ENCODE measurements around the gene PHLPP1.

The PHLPP1 gene

DNA sequence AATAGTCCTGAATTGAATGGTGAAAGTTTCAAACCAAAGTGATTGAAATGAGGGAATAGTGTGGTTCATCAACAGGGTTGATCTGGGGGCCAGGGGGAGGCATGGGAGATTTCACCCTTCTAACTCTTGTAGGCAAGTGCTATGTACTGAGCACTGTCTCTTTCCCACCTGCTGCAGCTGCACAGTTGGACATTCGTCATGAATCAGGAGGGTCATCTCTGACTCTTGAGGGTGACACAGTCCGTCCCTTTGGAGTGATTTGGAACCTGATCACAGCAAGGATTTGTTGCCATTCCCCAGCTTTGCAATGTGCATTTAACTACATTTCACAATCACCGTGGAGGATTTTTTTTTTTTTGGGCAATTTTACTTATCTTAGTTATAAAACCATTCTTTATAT, 224.6 kb downstream of the PHLPP1 start:
- DNase-seq (ENCODE audit: low read depth in 3 of 3): no peak

DNA sequence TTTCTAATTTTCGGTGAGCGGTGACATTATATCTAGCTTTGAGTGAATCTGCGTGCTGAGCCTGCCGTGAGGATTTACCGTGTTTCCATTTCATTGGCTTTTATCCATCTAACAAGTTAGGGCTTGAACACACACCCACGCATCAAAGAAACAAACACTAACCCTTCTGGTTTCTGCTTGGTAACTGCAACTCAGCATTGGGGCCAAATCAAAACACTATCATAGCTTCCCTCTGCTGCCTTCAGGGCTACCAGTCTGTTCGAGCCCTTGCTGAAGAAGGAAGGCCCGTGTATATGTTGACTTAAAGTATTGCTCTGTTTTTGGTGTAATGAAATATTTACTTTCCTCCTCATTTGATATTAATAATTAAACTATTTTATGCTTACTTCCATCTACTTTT, 227.2 kb downstream of the PHLPP1 start:
- DNase-seq (ENCODE audit: low read depth in 3 of 3): no peak

DNA sequence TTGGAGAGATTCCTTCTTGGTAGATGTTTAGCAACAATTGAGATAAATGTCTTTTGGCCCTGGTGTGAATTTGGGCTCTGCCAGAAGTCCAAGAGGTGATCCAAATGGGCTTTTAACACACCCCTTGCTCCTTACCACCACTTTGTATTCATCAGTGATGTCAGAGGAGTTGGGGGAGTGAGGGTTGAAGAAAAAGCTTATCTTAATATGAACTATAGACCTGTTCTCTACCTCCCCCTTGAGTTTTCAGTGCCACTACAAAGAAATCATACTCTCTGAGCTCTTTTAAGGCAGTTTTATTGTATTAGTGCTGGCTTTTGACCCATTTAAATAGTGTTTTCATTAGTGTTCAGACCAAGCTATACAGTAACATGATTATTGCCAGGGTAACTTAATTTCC, 229.1 kb downstream of the PHLPP1 start:
- no peak for DNase-seq (ENCODE audit: low read depth in 3 of 3)

DNA sequence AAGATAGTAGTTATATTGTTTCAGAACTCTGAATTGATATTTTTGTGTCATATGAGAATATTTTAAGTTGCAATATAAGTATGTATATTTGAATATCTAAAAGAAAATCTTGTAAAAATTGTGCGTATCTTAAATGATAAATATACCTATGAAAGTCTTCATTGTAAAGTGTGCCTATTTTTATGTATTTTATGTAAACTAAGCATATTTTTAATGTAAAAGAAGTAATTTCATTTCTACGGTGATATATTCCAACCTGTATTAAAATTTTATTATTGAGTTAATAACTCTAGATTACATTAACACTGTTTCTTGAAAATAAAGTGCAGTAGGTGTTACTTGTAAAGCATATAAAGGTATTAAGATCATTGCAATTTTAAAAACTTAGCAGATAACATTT, 233.4 kb downstream of the PHLPP1 start:
- no peak for DNase-seq (ENCODE audit: low read depth in 3 of 3)

DNA sequence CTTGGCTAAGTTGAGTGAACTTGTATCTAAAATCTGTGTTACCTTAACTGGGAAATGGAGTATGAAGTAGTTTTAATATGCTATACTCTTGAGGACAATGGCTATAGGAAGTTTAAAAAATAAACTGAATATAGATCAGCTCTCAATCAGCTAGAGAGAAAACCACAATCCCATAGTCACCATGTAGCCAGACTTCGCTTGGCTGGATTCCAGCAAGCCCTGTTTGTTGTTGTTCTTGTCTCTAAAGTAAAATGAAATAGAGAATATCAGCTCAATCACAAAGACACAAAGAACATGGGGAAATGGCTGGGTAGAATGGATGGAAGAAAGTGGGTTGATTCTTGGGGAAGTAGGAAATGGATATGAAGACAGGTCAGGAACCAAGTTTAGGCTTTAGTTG, 234.9 kb downstream of the PHLPP1 start:
- DNase-seq (ENCODE audit: low read depth in 3 of 3): no peak

GRCh38 chr18:62952807-62953206, 237.5 kb downstream of the PHLPP1 start:
- DNase-seq (ENCODE audit: low read depth in 3 of 3): no peak

DNA sequence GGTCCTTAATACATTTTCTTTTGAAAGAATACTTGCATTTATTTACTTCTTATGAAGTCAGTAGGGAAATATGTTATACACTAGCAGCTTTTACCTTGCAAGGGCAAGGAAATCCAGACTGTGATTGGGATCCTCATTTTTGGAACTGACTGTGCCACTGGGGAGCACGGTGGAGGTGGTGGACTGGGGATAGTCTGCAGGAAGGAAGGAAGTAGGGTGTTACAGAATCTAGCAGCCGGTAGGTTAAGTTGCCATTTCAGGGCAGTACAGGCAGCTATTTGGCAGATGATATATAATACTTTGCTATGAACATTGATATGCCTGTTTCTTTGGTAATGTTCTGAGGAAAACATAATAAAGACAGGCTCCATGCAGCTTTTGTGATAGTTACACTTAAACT, 238.3 kb downstream of the PHLPP1 start:
- no peak for DNase-seq (ENCODE audit: low read depth in 3 of 3)

DNA sequence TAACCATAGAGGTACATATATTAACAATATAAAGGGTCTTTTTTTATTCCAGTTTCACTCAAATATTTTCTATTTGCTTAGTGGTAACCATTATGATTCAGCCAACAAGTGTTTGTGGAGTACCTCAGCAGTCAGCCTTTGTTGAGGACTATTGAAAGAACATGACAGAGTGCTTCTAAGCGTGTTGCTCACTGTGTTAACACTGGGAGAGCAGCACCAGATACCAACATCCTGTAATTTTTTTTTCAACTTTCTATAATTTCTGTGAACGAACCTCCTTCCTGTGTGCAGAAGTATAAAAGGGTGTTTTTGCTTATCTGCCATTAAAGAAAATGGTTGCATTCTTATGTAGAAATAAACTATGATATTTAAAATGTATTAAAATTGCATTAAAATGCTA, 239.0 kb downstream of the PHLPP1 start:
- no peak for DNase-seq (ENCODE audit: low read depth in 3 of 3)

- peak; percentile 23 to 33 (median 24) for DNase-seq (ENCODE audit: low read depth in 3 of 3)
Observed at GRCh38 chr18:62957885-62958472, 242.6 kb downstream of the PHLPP1 start.

GRCh38 chr18:62959481-62959880, 244.1 kb downstream of the PHLPP1 start:
- DNase-seq (ENCODE audit: low read depth in 3 of 3): no peak

- DNase-seq (ENCODE audit: low read depth in 3 of 3): no peak
Observed at GRCh38 chr18:62963507-62963906, 248.2 kb downstream of the PHLPP1 start.

GRCh38 chr18:62964432-62964831, 249.1 kb downstream of the PHLPP1 start:
- DNase-seq (ENCODE audit: low read depth in 3 of 3): no peak

DNA sequence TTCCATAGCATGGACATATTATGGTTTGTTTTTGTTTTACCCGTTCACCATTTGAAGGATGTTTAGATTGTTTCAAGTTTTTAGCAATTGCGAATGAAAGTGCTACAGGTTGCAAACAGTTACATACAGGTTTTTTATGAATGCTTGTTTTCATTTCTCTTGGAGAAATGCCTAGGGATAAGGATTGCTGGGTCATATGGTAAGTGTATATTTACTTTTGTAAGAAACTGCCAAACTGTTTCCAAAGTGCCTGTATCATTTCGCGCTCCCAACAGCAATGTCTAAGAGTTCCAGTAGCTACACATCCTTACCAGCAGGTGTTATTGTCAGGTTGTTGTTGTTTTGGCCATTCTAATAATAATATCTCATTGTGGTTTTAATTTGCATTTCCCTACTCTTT, 251.7 kb downstream of the PHLPP1 start:
- DNase-seq (ENCODE audit: low read depth in 3 of 3): no peak

DNA sequence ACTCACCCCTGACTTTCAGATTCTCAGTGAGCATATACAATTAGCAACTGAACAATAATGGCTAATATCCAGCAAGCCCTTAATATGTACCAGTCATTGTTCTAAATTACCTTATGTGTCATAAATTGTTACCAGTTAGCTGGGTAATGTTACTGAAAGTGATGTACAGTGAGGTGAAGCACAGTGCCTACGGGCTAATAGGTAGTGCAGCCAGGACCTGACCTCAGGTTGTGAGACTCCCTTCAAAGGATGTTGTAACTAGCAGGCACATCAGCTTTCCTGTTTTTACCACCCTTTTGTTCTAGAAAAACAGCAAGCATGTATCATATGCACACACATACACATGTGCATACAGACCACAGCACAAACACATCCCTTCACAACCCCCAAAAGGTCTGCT, 258.3 kb downstream of the PHLPP1 start:
- DNase-seq (ENCODE audit: low read depth in 3 of 3): no peak

DNA sequence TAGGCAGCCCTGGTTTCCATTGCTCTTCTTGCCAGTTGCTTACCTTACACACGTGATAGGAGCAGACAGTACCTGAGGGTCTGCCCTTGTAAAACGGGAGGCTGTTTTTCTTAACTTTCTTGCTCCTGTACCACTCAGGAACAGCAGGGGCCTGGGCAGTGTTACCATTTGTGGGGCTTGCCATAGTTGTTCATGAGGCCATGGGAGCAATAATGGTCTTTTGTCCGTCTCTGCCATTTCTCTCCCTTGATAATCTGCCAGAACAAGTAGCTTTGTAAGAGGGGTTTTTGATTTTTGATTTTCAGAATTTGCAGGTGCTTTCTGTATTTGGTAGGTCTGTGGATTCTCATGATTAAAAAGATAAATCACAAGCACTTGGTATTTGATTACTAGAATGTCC, 259.0 kb downstream of the PHLPP1 start:
- DNase-seq (ENCODE audit: low read depth in 3 of 3): no peak

GRCh38 chr18:62974928-62975675, 259.8 kb downstream of the PHLPP1 start:
- no peak for DNase-seq (ENCODE audit: low read depth in 3 of 3)

- no peak for DNase-seq (ENCODE audit: low read depth in 3 of 3)
Observed at GRCh38 chr18:62975785-62976184, 260.4 kb downstream of the PHLPP1 start.

DNA sequence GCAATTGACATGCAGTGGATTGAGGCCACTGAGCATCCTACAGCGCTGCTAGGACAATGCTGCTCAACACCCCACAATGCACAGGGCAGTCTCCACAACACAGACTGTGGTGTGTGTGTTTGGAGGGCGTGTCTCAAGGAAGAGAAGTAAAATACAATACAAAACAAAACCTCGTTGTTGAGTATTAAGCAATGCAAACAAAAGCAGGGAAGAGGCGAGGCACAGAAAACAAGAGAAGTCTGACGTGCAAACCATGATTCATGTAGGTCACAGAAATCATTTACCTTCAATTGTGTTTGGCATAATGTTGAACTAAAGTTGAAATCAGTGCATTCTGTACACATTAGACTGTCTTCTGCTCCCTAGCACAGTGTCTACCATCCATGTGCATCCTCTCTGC, 260.9 kb downstream of the PHLPP1 start:
- DNase-seq (ENCODE audit: low read depth in 3 of 3): no peak

DNA sequence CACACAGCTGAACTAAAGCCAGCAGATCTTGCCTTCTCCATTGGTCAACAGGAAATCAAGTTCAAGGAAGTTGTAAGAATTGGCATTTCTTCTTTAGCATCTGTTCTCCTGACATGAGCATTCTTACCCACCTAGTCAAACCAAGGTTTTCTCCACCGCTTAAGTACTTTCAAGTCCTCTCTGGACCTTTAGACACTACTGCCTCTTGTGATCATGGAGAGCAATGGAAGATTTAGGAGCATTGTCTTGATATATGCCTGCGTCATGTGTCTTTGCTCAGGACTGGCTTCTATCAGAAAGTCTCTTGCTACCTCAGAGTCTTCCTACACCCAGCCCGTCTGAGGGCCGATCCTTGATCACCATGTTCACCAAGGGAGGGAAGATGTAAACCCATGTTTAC, 262.2 kb downstream of the PHLPP1 start:
- DNase-seq (ENCODE audit: low read depth in 3 of 3): no peak

GRCh38 chr18:62978251-62979049, 263.1 kb downstream of the PHLPP1 start:
- no peak for DNase-seq (ENCODE audit: low read depth in 3 of 3)

DNA sequence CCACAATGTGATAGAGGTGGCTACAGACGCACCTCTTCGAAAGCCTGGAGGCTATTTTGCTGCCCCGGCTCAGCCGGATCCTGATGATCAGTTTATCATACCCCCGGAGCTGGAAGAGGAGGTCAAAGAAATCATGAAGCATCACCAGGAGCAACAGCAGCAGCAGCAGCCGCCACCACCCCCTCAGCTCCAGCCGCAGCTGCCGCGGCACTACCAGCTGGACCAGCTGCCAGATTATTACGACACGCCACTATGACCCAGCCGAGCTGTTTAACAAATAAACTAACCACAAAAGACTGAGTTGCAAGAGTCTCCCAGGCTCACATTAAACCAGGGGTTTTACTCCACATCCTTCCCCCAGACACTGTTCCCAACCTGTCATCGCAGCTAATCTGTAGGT, 263.8 kb downstream of the PHLPP1 start:
- no peak for DNase-seq (ENCODE audit: low read depth in 3 of 3)

- no peak for DNase-seq (ENCODE audit: low read depth in 3 of 3)
Observed at GRCh38 chr18:62979900-62980299, 264.6 kb downstream of the PHLPP1 start.

DNA sequence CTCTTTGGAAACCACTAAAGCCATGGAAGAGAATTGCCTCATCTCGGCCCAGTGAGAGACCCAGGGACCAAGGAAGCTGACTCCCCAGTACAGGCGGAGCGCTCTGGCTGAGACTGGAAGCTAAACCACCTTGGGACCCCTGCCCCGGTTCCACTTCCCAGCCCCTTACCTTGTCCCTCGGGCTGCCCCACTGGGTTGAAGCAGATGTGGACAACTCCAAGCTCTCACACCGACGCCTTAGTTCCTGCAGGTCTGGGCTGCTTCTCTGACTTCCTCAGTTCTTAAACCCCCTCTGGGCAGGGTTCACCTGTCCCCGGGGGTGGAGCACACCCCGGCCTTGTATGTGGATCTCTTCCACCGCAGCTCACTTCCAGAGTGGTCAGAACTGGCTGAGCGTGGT, 266.2 kb downstream of the PHLPP1 start:
- DNase-seq (ENCODE audit: low read depth in 3 of 3): no peak

All from stimulated activated CD4-positive, alpha-beta T cell treated with anti-CD3 and anti-CD28 coated beads, TNF-alpha, amount 100 ng/mL, for 48 hours (primary cell).